HL-60 (cell line): Measurements from ENCODE around the gene PRM1.
A peak's percentile ranks its signal among the peaks of the same experiment; 100 is the strongest.

Experiments
- DNase-seq, 2 experiments: peaks; one replicate each; pipeline ENCODE4 v3.0.0-alpha.2; 2010 to 2020; ENCODE audit warnings: low read depth in 1 of 2, low spot score in 1 of 2
- H3K27ac ChIP-seq: fragments of 250-450 bp; sonication (Bioruptor Pico); replicated peaks from 2 replicates; pipeline ENCODE4 v1.5.1; 2020; ENCODE audit warnings: mild to moderate bottlenecking, moderate library complexity
- H3K27me3 ChIP-seq: fragments of 250-450 bp; sonication (Bioruptor Pico); 2 replicates; pipeline ENCODE4 v1.5.1; 2021; ENCODE audit warnings: mild to moderate bottlenecking, moderate library complexity; ENCODE audit not compliant: insufficient read depth, poor library complexity, severe bottlenecking
- H3K4me3 ChIP-seq: replicated peaks from 2 replicates; pipeline ENCODE4 v1.5.1; 2011; ENCODE audit warnings: mild to moderate bottlenecking, control low read depth, low read length; ENCODE audit not compliant: insufficient read depth
- GABPA ChIP-seq: IDR thresholded peaks from 2 replicates; pipeline ENCODE4 v1.6.1; 2012; ENCODE audit warnings: low read depth
- POLR2AphosphoS5 ChIP-seq: IDR thresholded peaks from 2 replicates; pipeline ENCODE4 v1.6.1; 2012; ENCODE audit warnings: low read depth
- SPI1 ChIP-seq: IDR thresholded peaks from 2 replicates; pipeline ENCODE4 v1.6.1; 2012; ENCODE audit warnings: low read depth, mild to moderate bottlenecking, borderline replicate concordance
- TF ChIP-seq, protein P1 (sequence below): IDR thresholded peaks from one replicate; pipeline ENCODE4 v1.5.1; 2011; ENCODE audit warnings: low read length, control low read depth, inconsistent platforms; ENCODE audit not compliant: insufficient read depth
- TF ChIP-seq, protein P2 (sequence below): IDR thresholded peaks from 2 replicates; pipeline ENCODE4 v1.6.1; 2012; ENCODE audit warnings: low read depth; ENCODE audit not compliant: insufficient replicate concordance

Gene PRM1

DNA sequence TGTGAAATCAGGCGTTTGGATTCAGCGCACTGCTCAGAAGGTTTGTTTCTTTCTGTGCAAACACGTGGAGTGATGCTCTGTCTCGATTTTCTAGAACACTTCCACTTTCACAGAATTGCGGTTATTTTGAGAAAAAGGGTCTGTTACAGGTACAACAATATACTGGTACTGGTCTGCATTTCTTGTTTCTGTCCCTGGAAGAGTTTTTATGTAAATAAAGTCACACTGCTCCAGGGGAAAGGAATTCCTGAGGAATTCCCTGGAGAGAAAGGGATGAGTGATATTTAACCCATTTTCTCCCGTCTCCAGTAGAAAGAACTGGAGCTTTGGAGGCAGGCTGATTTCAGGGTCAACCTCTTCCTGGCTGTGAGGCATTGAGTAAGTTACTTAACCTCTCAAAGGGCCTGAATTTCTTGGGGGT, 48.0 kb upstream of the PRM1 start:
- H3K27me3 ChIP-seq = no peaks in the 10 kb centered on the region
- no peak overlapping the region for H3K27ac ChIP-seq
- H3K4me3 ChIP-seq = no peak overlapping the region
- TF ChIP-seq SPI1 (no peak; the same call in 1 of the 2 replicates), GABPA (no peak), POLR2AphosphoS5 (no peak)
- TF ChIP-seq, protein P1, sequence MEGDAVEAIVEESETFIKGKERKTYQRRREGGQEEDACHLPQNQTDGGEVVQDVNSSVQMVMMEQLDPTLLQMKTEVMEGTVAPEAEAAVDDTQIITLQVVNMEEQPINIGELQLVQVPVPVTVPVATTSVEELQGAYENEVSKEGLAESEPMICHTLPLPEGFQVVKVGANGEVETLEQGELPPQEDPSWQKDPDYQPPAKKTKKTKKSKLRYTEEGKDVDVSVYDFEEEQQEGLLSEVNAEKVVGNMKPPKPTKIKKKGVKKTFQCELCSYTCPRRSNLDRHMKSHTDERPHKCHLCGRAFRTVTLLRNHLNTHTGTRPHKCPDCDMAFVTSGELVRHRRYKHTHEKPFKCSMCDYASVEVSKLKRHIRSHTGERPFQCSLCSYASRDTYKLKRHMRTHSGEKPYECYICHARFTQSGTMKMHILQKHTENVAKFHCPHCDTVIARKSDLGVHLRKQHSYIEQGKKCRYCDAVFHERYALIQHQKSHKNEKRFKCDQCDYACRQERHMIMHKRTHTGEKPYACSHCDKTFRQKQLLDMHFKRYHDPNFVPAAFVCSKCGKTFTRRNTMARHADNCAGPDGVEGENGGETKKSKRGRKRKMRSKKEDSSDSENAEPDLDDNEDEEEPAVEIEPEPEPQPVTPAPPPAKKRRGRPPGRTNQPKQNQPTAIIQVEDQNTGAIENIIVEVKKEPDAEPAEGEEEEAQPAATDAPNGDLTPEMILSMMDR = no peak
- TF ChIP-seq, protein P2, sequence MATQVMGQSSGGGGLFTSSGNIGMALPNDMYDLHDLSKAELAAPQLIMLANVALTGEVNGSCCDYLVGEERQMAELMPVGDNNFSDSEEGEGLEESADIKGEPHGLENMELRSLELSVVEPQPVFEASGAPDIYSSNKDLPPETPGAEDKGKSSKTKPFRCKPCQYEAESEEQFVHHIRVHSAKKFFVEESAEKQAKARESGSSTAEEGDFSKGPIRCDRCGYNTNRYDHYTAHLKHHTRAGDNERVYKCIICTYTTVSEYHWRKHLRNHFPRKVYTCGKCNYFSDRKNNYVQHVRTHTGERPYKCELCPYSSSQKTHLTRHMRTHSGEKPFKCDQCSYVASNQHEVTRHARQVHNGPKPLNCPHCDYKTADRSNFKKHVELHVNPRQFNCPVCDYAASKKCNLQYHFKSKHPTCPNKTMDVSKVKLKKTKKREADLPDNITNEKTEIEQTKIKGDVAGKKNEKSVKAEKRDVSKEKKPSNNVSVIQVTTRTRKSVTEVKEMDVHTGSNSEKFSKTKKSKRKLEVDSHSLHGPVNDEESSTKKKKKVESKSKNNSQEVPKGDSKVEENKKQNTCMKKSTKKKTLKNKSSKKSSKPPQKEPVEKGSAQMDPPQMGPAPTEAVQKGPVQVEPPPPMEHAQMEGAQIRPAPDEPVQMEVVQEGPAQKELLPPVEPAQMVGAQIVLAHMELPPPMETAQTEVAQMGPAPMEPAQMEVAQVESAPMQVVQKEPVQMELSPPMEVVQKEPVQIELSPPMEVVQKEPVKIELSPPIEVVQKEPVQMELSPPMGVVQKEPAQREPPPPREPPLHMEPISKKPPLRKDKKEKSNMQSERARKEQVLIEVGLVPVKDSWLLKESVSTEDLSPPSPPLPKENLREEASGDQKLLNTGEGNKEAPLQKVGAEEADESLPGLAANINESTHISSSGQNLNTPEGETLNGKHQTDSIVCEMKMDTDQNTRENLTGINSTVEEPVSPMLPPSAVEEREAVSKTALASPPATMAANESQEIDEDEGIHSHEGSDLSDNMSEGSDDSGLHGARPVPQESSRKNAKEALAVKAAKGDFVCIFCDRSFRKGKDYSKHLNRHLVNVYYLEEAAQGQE = no peak
- DNase-seq = no peak

DNA sequence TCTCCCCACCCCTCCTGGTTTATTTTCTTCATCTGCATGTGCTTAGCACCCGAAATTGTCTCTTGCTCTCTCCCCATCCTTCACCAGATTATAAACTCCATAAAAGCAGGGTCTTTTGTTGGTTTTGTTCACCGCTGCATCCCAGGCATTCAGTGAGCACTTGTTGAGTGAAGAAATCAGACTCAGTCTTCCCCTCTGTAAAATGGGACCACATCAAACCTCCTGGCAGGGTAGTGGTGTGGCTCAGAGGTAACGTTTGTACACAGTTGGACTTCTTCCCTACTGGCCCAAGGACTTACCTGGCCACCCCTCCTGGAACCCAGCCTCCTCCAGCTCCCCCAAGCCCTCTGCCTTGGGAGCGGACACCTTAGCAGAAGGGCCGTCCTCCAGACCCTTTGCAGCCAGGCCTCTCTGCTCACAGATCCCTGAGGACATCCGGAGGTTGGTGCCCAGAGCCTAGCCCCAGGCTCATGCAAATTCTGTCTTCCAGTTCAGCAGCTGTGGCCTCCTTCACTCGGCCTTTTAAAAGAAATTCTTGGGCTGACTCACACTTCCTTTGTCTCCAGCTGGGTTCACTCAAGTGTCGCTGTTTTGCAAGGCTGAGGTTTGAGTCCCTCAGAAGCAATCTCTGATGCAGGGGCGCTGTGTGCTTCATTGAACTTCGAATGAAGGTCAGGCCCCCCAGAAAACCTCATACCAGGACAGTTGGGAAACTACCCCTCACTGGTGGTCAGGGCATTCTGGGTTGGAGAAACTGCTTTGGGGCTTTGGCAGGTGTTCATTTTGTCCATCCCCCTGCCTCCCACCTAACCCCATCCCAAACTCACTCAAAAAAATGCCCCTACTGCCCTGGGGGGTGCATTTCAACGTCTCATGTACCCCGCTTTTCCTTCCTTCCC, 47.3 kb upstream of the PRM1 start:
- TF ChIP-seq, protein P1 = no peak
- 0 out of 2 replicates have a peak, but pooled peaks have one; percentile 44 for TF ChIP-seq POLR2AphosphoS5
- TF ChIP-seq SPI1 = peak; percentile 75
- Histone ChIP-seq H3K4me3 (no peak overlapping the region), H3K27me3 (no peaks in the 10 kb centered on the region), H3K27ac (no peak overlapping the region)
- DNase-seq = peak in 1 of 2 experiments; percentile 82

DNA sequence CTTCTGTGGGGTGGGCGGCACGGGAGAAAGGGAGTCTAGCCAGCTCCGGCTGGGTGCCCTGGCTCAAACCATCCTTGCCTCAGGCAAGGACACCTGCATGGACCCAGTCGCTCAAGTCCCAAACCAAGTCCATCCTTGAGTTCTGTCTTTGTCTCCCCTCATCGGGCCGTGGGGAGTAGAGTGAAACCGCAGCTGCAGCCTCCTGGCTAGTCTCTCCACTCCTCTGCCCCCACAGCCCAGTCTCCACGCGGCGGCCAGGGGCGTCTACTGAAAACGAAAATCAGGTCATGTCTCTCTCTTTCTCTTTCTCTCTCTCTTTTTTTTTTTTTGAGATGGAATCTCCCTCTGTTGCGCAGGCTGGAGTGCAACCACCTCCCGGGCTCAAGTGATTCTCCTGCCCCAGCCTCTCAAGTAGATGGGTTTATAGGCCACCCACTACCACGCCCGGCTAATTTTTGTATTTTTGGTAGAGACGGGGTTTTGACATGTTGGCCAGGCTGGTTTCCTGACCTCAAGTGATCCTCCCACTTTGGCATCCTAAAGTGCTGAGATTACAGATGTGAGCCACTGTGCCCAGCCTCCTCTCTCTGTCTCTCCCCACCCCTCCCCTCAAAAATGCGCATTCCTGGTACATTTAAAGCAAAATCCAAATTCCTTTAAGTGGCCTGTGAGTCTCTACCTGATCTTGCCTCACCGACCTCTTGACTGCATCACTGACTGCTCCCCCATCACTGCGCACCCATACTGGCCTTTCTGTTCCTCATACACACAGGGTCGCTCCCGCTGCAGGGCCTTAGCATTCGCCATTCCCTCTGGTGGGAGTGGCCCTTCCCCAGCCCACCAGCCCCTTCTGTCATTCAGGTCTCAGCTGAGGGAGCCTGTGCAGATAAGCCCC, 46.4 kb upstream of the PRM1 start:
- Histone ChIP-seq H3K27ac (no peak overlapping the region), H3K4me3 (no peak overlapping the region), H3K27me3 (no peaks in the 10 kb centered on the region)
- DNase-seq = no peak
- TF ChIP-seq, protein P1 = no peak
- TF ChIP-seq SPI1 = no peak

DNA sequence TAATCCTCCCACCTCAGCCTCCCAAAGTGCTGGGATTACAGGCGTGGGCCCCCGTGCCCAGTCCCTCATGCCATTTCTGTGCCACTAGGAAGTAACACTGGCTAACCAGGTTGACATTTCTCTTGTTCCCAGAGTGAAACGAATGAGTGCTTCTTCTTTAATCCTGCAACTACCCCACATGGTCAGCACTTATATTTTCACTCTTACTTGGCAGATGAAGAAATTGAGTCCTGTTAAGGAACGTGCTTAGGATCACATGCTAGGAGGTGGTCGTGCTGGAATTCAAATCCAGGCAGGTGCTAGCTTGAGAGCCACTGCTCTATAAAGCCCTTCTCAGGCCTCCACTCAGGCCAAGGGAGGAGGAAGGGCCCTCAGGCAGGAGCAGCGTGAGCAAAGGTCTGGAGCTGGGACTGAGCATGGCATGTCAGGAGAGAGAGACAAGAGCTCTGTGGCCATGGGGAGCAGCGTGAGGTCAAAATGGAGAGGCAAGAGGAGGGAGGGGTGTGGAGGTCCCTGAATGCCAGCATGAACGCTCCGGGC, 45.7 kb upstream of the PRM1 start:
- TF ChIP-seq SPI1 (no peak), POLR2AphosphoS5 (no peak), GABPA (no peak)
- TF ChIP-seq, protein P1 = no peak
- TF ChIP-seq, protein P2 = no peak
- no peak for DNase-seq
- Histone ChIP-seq H3K27ac (no peak overlapping the region), H3K4me3 (no peak overlapping the region), H3K27me3 (no peaks in the 10 kb centered on the region)
